Epithelial cell of prostate (primary cell): Measurements from ENCODE around the gene PER3.
"Not testable (repeated sequence)": the region's sequence is repeated elsewhere in the genome, so short reads cannot be mapped to it uniquely, and the experiment has no call there.

Source experiments
- DNase-seq: peaks from one replicate; pipeline ENCODE4 v3.0.0-alpha.2; 2011; ENCODE audit warnings: low read depth, low spot score
- H3K27ac ChIP-seq: fragments of 450-650 bp; 2 replicates; pipeline ENCODE4 v1.5.1; 2017; ENCODE audit warnings: mild to moderate bottlenecking

Gene PER3

GRCh38 chr1:7777591-7777990, 6.5 kb upstream of the PER3 start:
- no peak for DNase-seq

GRCh38 chr1:7778133-7778628, 5.9 kb upstream of the PER3 start:
- no peak for DNase-seq
- no peak overlapping the region for H3K27ac ChIP-seq

More at GRCh38 chr1:7777591-7777990, 6.5 kb upstream of the PER3 start:
- H3K27ac ChIP-seq, result no peak overlapping the region

DNA sequence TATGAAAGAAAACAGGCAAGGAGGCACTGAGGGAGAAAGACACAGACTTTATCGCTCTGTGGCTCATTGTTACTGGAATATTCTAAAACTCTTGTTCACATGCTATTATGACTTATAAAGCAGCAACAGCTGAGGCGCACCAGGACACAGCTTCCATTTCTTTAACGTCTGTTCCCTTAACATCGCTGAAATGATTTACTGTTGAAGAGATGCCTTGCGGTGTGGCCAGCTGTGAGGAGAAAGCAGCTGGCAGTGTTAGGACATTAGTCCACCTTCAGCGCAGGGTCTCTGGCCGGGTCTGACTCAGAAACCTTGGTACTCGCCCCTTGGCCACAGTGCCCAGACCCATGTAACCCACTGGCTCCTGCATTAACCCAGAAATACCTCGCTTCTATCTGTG, 3.1 kb upstream of the PER3 start:
- DNase-seq, result no peak
- no peak overlapping the region for H3K27ac ChIP-seq

GRCh38 chr1:7781501-7781900, 2.6 kb upstream of the PER3 start:
- no peak for DNase-seq
- no peak overlapping the region for H3K27ac ChIP-seq

DNA sequence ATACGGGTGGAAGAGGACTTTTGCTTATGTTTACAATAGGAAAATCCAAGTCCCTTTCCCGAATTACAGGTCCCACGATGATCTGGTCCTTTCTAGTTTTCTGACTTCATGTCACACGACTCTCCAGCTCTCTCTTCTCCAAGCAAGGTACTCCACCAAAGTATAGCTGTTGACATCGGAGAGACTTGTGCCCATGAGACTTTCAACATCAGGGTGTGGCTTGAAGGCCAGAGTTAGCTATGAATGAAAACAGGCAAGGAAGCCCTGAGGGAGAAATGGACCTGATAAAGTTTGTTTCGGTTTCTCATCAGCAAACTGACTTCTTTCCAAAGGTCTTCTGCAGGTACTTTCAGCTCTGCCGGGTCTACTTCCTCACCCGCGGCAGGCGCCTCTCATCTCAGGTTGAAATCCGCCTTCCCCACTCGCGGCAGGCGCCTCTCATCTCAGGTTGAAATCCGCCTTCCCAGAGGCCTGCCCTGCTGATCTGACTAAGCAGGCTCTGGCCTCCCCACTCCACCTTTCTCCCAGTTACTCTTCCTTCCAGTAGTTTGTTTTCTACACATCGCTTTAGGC, 2.1 kb upstream of the PER3 start:
- no peak overlapping the region for H3K27ac ChIP-seq

GRCh38 chr1:7783178-7783711, 846 bp upstream of the PER3 start:
- peak overlapping the region; percentile 20 for H3K27ac ChIP-seq
- DNase-seq, result no peak

More for the DNA sequence above, 2.1 kb upstream of the PER3 start:
- no peak for DNase-seq

GRCh38 chr1:7784492-7785071, 491 bp downstream of the PER3 start:
- no peak for DNase-seq

GRCh38 chr1:7785108-7785507, 1.0 kb downstream of the PER3 start:
- DNase-seq, result no peak
- no peak overlapping the region for H3K27ac ChIP-seq

More at GRCh38 chr1:7784492-7785071, 491 bp downstream of the PER3 start:
- no peak overlapping the region for H3K27ac ChIP-seq

GRCh38 chr1:7786795-7787194, 2.7 kb downstream of the PER3 start:
- DNase-seq, result no peak
- no peak overlapping the region for H3K27ac ChIP-seq

GRCh38 chr1:7789828-7790227, 5.7 kb downstream of the PER3 start:
- H3K27ac ChIP-seq, result no peak overlapping the region

GRCh38 chr1:7791027-7791426, 6.9 kb downstream of the PER3 start:
- DNase-seq, H3K27ac ChIP-seq: not testable (repeated sequence)

More at GRCh38 chr1:7789828-7790227, 5.7 kb downstream of the PER3 start:
- no peak for DNase-seq

- H3K27ac ChIP-seq, result no peak overlapping the region
- DNase-seq, result no peak
Measured at GRCh38 chr1:7795406-7795805, 11.3 kb downstream of the PER3 start.

DNA sequence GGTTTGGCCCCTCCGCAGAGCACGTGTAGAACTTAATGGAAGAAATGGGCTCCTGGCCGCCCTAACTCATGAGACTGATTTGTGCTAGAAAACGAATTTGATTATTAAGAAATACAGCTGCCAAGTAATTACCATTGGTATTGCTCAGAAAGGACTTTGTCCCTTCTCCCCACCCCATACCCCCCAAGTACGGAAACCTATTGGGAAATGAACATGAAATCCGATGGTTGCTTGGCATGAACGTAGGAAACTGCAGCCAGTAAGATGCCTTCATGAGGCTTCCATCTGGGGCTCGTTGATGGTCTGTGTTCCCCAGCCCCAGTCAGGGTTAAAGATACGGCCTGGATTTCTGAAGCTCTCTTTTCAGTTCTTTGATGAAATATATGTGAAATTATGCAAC, 21.4 kb downstream of the PER3 start:
- DNase-seq, result no peak
- no peak overlapping the region for H3K27ac ChIP-seq

DNA sequence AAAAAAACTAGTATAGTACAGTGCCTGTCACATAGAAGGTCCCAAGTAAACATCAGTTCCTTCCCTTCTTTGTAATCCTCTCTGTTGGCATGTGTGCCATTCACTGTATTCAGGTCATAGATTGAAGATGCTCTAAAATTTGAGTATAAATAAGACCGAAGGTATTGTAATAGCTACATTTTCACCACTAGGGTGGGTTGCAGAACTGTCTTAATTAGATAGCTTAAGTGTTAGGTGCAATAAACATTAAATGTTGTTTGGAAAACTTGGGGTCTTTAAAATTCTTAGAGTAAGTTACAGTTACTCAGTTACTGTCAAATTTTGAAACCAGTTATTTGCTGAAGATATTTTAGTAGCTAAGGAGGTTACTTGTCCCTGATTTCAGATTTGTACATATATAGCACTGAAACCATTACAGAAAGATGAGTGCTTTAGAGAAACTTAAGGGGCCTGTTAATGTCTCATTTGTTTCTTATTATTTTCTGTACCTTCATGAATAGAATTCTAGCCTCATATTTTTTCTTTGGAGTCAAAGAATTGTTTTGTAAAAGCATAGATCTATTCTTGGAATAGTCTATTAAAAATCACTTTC, 24.3 kb downstream of the PER3 start:
- no peak for DNase-seq
- no peak overlapping the region for H3K27ac ChIP-seq

- no peak overlapping the region for H3K27ac ChIP-seq
- no peak for DNase-seq
Measured at GRCh38 chr1:7809742-7810141, 25.7 kb downstream of the PER3 start.

DNA sequence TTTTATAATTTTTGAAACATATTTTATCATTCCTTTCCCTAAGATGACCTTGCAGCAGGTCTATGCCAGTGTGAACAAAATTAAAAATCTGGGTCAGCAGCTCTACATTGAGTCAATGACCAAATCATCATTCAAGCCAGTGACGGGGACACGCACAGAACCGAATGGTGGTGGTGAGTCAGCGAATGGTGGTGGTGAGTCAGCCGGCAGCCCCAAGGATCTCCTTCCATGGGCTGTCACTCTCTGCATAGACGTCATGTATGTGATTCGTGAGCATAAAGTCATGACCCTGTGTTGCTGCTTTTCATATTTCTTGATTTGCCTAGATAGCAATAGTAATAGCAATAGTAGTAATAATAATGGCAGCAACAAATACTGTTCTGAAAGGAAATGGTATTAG, 26.3 kb downstream of the PER3 start:
- no peak overlapping the region for H3K27ac ChIP-seq
- peak; percentile 74 for DNase-seq

DNA sequence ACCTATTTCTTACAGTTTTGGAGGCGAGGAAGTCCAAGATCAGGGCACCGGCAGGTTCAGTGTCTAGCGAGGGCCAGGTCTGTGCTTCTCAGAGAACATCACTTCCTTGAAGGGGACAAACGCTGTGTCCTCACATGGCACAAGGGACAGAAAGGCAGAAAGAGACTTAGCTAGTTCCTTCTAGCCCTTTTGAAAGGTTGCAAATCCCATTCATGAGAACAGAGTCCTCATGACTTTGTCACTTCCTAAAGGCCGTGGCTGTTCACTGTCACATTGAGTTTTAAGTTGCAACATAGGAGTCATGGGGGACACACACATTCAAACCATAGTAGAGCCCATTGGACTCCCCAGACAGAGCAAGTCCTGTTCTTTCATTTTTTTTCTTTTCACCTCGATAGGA, 27.4 kb downstream of the PER3 start:
- no peak for DNase-seq
- H3K27ac ChIP-seq, result no peak overlapping the region

GRCh38 chr1:7813677-7814373, 29.7 kb downstream of the PER3 start:
- no peak for DNase-seq
- no peak overlapping the region for H3K27ac ChIP-seq

DNA sequence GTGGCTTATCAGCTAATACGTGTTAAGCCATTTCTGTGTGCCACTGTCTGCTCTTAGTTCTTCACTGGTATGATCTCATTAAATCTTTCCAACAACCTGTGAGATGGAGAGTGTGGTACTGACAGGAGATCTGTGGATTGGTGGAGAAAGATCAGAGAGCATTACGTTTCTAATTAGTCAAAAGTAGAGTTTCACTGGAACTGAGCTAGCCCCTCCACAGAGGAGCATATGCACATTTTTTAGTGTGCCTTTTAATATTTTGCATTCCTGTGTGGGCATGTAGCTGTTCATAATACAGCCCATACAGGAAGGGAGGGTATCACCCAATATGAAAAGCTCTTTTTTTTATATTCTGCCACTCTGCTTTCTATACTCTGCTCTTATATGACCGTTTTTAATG, 37.2 kb downstream of the PER3 start:
- no peak overlapping the region for H3K27ac ChIP-seq

DNA sequence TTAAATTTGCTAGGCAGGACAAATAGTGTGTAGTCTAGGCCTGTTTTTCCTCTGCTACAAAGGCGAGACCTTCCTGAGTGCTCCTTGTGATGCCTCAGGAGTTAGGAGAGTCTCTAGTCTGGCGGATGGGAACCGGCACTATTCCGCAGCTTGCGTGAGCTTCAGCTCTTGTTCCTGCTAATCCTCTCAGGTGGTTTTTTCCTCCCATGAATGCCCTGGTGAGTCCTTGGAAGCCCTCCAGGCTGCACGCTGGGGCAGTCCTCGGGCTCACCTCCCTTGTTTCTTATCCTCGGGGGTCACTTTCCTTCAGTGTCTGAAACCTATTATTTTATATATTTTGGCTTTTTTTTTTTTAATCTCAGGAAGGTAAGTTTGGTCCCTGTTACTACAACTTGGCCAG, 40.6 kb downstream of the PER3 start:
- no peak overlapping the region for H3K27ac ChIP-seq
- no peak for DNase-seq

More for the DNA sequence above, 37.2 kb downstream of the PER3 start:
- DNase-seq, result no peak

DNA sequence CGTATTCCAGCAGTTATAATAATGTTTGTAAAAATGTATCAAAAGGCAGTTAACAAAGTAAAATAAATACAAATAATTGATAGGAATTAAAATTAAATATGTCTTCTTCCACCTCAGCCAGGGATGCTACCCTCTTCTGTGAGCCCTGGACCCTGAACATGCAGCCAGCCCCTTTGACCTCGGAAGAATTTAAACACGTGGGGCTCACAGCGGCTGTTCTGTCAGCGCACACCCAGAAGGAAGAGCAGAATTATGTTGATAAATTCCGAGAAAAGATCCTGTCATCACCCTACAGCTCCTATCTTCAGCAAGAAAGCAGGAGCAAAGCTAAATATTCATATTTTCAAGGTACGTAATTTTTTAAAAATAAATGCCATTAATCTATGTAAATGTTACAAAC, 42.3 kb downstream of the PER3 start:
- H3K27ac ChIP-seq, result no peak overlapping the region
- no peak for DNase-seq
